ENCODE data around the gene FBXW9. TPM values are rescaled to one million over a fixed set of nuclear protein-coding genes. Genes with fewer than 3 reads are reported as not detected.
"Not testable (repeated sequence)": the region's sequence is repeated elsewhere in the genome, so short reads cannot be mapped to it uniquely, and the experiment has no call there.

The FBXW9 gene
- total and polyA plus RNA-seq, 2 experiments from 2014 or later = 9.1 to 10.9 TPM

- H3K9me3 ChIP-seq (ENCODE audit: low read depth) = no peaks in the 10 kb centered on the region
- DNase-seq (ENCODE audit: low spot score) = no peak
- no peak overlapping the region for H2AFZ ChIP-seq
- H3K27ac ChIP-seq = no peak overlapping the region
- H3K79me2 ChIP-seq = peaks cover 53% of the 10 kb centered on the region
- TF ChIP-seq, protein P1, sequence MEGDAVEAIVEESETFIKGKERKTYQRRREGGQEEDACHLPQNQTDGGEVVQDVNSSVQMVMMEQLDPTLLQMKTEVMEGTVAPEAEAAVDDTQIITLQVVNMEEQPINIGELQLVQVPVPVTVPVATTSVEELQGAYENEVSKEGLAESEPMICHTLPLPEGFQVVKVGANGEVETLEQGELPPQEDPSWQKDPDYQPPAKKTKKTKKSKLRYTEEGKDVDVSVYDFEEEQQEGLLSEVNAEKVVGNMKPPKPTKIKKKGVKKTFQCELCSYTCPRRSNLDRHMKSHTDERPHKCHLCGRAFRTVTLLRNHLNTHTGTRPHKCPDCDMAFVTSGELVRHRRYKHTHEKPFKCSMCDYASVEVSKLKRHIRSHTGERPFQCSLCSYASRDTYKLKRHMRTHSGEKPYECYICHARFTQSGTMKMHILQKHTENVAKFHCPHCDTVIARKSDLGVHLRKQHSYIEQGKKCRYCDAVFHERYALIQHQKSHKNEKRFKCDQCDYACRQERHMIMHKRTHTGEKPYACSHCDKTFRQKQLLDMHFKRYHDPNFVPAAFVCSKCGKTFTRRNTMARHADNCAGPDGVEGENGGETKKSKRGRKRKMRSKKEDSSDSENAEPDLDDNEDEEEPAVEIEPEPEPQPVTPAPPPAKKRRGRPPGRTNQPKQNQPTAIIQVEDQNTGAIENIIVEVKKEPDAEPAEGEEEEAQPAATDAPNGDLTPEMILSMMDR (IDR thresholded peaks at IDR 0.05; ENCODE audit: poor library complexity) = no peak
- TF ChIP-seq EZH2phosphoT487 (IDR thresholded peaks at IDR 0.05; ENCODE audit: low read depth, severe bottlenecking, unreplicated experiment) (no peak), EZH2 (IDR thresholded peaks at IDR 0.05; ENCODE audit: borderline replicate concordance) (no peak)
- no peak overlapping the region for H3K4me3 ChIP-seq
- H4K20me1 ChIP-seq (ENCODE audit: insufficient read depth, poor library complexity, severe bottlenecking) = peaks cover 7% of the 10 kb centered on the region
- H3K36me3 ChIP-seq (replicated peaks; ENCODE audit: insufficient read depth, low read depth) = no peaks in the 10 kb centered on the region
- H3K27me3 ChIP-seq = no peaks in the 10 kb centered on the region
- H3K9me2 ChIP-seq (replicated peaks; ENCODE audit: insufficient read depth) = no peaks in the 10 kb centered on the region
- 99% methylated on average over 3 of the region's 3 CpGs for WGBS (ENCODE audit: low lambda C conversion rate, missing lambda C conversion rate)
- H3K4me1 ChIP-seq (ENCODE audit: insufficient read depth) = peaks cover 10% of the 10 kb centered on the region
- H3K4me2 ChIP-seq = no peak overlapping the region
Observed at GRCh38 chr19:12715929-12716328, 19.5 kb upstream of the FBXW9 start.

DNA sequence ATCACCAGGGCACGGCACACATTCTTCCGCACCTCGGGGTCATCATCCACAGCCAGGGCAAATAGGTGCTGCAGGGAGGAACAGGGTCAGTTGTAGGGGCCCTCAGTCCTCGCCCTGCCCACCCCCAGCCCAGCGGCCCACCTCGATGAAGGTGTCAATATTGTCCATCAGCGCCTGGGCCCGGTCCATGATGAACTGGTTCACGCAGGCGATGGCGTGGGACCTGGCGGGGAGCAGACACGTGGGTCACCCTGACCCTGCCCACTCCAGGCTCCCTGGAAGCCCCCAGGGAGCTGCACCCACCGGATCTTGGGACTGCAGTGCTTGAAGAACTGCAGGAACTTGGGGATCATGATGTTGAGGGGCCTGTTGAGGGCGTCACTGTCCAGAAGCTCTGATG is 18.7 kb upstream of the FBXW9 start:
- Histone ChIP-seq H3K4me2 (no peak overlapping the region), H2AFZ (no peak overlapping the region), H4K20me1 (ENCODE audit: insufficient read depth, poor library complexity, severe bottlenecking) (peaks cover under 1% of the 10 kb centered on the region), H3K9me2 (replicated peaks; ENCODE audit: insufficient read depth) (no peaks in the 10 kb centered on the region), H3K9me3 (ENCODE audit: low read depth) (no peaks in the 10 kb centered on the region), H3K36me3 (replicated peaks; ENCODE audit: insufficient read depth, low read depth) (no peaks in the 10 kb centered on the region), H3K4me1 (ENCODE audit: insufficient read depth) (peaks cover 3% of the 10 kb centered on the region), H3K27me3 (no peaks in the 10 kb centered on the region), H3K79me2 (peaks cover 45% of the 10 kb centered on the region), H3K27ac (no peak overlapping the region), H3K4me3 (no peak overlapping the region)
- TF ChIP-seq, protein P1 (IDR thresholded peaks at IDR 0.05; ENCODE audit: poor library complexity) = no peak
- TF ChIP-seq EZH2phosphoT487 (IDR thresholded peaks at IDR 0.05; ENCODE audit: low read depth, severe bottlenecking, unreplicated experiment) = no peak
- no peak for TF ChIP-seq EZH2 (IDR thresholded peaks at IDR 0.05; ENCODE audit: borderline replicate concordance)
- DNase-seq (ENCODE audit: low spot score) = no peak
- WGBS (ENCODE audit: low lambda C conversion rate, missing lambda C conversion rate) = 95% methylated on average over 15 of the region's 15 CpGs

- H3K4me3 ChIP-seq; H3K4me2 ChIP-seq; H3K9me3 ChIP-seq (ENCODE audit: low read depth); H3K27ac ChIP-seq; H3K9me2 ChIP-seq (replicated peaks; ENCODE audit: insufficient read depth); H3K36me3 ChIP-seq (replicated peaks; ENCODE audit: insufficient read depth, low read depth); H3K4me1 ChIP-seq (ENCODE audit: insufficient read depth); H4K20me1 ChIP-seq (ENCODE audit: insufficient read depth, poor library complexity, severe bottlenecking); H2AFZ ChIP-seq; DNase-seq (ENCODE audit: low spot score); H3K27me3 ChIP-seq: not testable (repeated sequence)
- 98% methylated on average over 9 of the region's 9 CpGs for WGBS (ENCODE audit: low lambda C conversion rate, missing lambda C conversion rate)
- peaks cover 28% of the 10 kb centered on the region for H3K79me2 ChIP-seq
Observed at GRCh38 chr19:12713304-12713703, 16.9 kb upstream of the FBXW9 start.

GRCh38 chr19:12712077-12712476 is 15.6 kb upstream of the FBXW9 start:
- not testable (repeated sequence) for H3K4me1 ChIP-seq (ENCODE audit: insufficient read depth); H3K9me3 ChIP-seq (ENCODE audit: low read depth); H3K4me3 ChIP-seq; H3K36me3 ChIP-seq (replicated peaks; ENCODE audit: insufficient read depth, low read depth); H3K27me3 ChIP-seq; H3K4me2 ChIP-seq; H4K20me1 ChIP-seq (ENCODE audit: insufficient read depth, poor library complexity, severe bottlenecking); DNase-seq (ENCODE audit: low spot score); H3K9me2 ChIP-seq (replicated peaks; ENCODE audit: insufficient read depth); H3K27ac ChIP-seq; H2AFZ ChIP-seq
- 64% methylated on average over 13 of the region's 14 CpGs for WGBS (ENCODE audit: low lambda C conversion rate, missing lambda C conversion rate)
- H3K79me2 ChIP-seq = peaks cover 20% of the 10 kb centered on the region
- TF ChIP-seq, protein P1 (IDR thresholded peaks at IDR 0.05; ENCODE audit: poor library complexity) = peak; percentile 38

All from hepatocyte (in vitro differentiated cells).